ENCODE results near the gene TOB2. TPM values are rescaled to one million over a fixed set of nuclear protein-coding genes. Genes with fewer than 3 reads are reported as not detected.

The TOB2 gene
- total and polyA plus RNA-seq, 7 donors = 13.2 to 38.2 (median 29.6) TPM

DNA sequence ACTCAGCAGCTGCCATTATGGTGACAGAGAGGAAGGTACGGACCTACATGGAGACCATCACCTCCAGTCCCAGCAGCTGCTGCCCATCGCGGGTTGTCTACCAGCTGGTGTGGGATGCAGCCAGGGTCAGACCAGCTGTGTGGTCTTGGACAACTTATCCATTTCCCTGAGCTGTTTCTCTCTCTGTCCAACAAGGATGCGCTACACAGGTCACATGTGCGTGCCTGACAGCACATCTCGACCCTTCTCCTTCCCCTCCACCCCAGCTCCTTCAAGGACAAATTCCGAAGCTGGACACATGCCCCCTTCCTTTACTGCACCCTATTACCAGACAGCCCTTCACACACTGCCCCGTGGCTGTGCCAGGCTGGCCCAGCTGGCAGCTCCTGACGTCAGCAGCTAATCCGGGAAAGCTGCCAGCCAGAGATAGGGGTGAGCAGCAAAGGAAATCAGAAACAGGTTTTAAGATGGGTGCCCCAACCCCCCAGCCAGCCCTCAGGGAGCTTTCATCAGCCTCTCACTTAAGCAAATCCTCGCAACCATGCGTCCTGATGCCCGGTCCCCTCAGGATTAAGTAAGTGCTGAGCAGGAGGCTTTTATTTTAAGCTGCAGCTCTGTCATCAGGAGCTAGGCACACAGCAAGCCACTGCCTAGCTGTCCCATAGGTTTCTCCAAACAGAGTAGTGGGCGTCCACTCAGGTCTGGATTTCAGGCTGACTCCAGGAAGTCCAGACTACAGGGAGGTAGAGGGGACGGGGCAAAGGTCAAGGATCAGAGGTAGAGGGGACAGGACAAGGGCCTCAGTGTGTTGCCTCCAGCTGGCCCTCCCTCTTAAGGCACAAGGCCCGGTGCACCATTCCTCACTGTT lies 44.6 kb downstream of the TOB2 start:
- Histone ChIP-seq H3K4me3 (no peak overlapping the region), H3K27ac (peak overlapping the region; percentile 45 to 73 (median 70)), H3K36me3 (peaks cover 5 to 29% (median 14%) of the 10 kb centered on the region in 4 donors), H3K9me3 (no peaks in the 10 kb centered on the region), H3K27me3 (no peaks in the 10 kb centered on the region), H3K4me1 (peaks cover 0 to 30% (median 22%) of the 10 kb centered on the region in 4 donors)
- WGBS, 2 donors = 11 to 48% methylated on average over 16 of the region's 16 CpGs
- intact Hi-C loops (cut with DNase I) = loop anchor here (2.0 to 10.0 kb wide), 4 partner anchors 19 to 193 kb away; partner anchors contain the start of gene TOB2
- peak; percentile 92 for DNase-seq
- TF ChIP-seq POLR2AphosphoS5 (IDR thresholded peaks at IDR 0.05) (peak in 3 of 4 donors; percentile 47 to 55 (median 55)), POLR2A (IDR thresholded peaks at IDR 0.05) (no peak), EP300 (IDR thresholded peaks at IDR 0.05) (peak in 1 of 4 donors; percentile 32)
- TF ChIP-seq, protein P1, sequence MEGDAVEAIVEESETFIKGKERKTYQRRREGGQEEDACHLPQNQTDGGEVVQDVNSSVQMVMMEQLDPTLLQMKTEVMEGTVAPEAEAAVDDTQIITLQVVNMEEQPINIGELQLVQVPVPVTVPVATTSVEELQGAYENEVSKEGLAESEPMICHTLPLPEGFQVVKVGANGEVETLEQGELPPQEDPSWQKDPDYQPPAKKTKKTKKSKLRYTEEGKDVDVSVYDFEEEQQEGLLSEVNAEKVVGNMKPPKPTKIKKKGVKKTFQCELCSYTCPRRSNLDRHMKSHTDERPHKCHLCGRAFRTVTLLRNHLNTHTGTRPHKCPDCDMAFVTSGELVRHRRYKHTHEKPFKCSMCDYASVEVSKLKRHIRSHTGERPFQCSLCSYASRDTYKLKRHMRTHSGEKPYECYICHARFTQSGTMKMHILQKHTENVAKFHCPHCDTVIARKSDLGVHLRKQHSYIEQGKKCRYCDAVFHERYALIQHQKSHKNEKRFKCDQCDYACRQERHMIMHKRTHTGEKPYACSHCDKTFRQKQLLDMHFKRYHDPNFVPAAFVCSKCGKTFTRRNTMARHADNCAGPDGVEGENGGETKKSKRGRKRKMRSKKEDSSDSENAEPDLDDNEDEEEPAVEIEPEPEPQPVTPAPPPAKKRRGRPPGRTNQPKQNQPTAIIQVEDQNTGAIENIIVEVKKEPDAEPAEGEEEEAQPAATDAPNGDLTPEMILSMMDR (IDR thresholded peaks at IDR 0.05) = peak in 1 of 4 experiments; percentile 8

DNA sequence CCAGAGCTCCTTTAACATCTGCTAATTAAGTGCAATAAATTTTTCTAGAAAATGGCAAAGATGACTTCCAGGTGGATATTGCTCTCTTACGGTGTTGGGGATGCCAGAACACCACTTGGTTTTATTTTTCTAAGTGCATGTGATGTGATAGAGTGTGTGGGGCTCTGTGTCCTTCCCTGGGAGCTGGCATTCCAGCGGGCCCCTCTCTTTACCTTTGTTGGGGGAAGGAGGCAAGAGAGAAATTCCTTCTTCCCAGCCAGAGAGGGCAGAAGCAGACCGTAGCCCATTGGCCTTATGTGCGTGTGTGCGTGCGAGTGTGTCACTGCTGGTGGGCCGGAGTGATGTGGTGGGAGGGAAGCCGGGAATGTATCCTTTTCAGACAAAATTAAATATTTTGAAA lies 47.7 kb downstream of the TOB2 start:
- no peaks in the 10 kb centered on the region for H3K9me3 ChIP-seq
- intact Hi-C loops (cut with DNase I) = no loop called here
- H3K27me3 ChIP-seq = no peaks in the 10 kb centered on the region
- H3K36me3 ChIP-seq = peaks cover 32 to 60% (median 45%) of the 10 kb centered on the region in 4 donors
- peaks cover 0 to 29% (median 19%) of the 10 kb centered on the region in 4 donors for H3K4me1 ChIP-seq
- no peak overlapping the region for H3K27ac ChIP-seq
- TF ChIP-seq POLR2AphosphoS5 (IDR thresholded peaks at IDR 0.05) = no peak
- no peak for TF ChIP-seq POLR2A (IDR thresholded peaks at IDR 0.05)
- TF ChIP-seq, protein P1 (IDR thresholded peaks at IDR 0.05) = no peak
- TF ChIP-seq EP300 (IDR thresholded peaks at IDR 0.05) = no peak
- no peak for DNase-seq
- WGBS, 2 donors = 90 to 94% methylated on average over 8 of the region's 8 CpGs
- no peak overlapping the region for H3K4me3 ChIP-seq

GRCh38 chr22:41397143-41397811 lies 49.3 kb downstream of the TOB2 start:
- Histone ChIP-seq H3K4me1 (peaks cover 0 to 19% (median 10%) of the 10 kb centered on the region in 4 donors), H3K27ac (peak overlapping the region in 1 of 4 donors; percentile 25), H3K9me3 (no peaks in the 10 kb centered on the region), H3K36me3 (peaks cover 33 to 68% (median 47%) of the 10 kb centered on the region in 4 donors), H3K4me3 (no peak overlapping the region), H3K27me3 (no peaks in the 10 kb centered on the region)
- 22 to 76% methylated on average over 19 of the region's 19 CpGs for WGBS, 2 donors
- TF ChIP-seq, protein P1 (IDR thresholded peaks at IDR 0.05) = no peak
- no peak for TF ChIP-seq EP300 (IDR thresholded peaks at IDR 0.05)
- TF ChIP-seq POLR2AphosphoS5 (IDR thresholded peaks at IDR 0.05) = no peak
- no peak for TF ChIP-seq POLR2A (IDR thresholded peaks at IDR 0.05)
- intact Hi-C loops (cut with DNase I) = no loop called here
- DNase-seq = no peak

GRCh38 chr22:41395531-41396240 lies 50.9 kb downstream of the TOB2 start:
- Histone ChIP-seq H3K4me3 (no peak overlapping the region), H3K9me3 (no peaks in the 10 kb centered on the region), H3K27me3 (no peaks in the 10 kb centered on the region), H3K36me3 (peaks cover 33 to 84% (median 55%) of the 10 kb centered on the region in 4 donors), H3K27ac (peak overlapping the region in 3 of 4 donors; percentile 13 to 81 (median 40)), H3K4me1 (peaks cover 0 to 11% (median 2%) of the 10 kb centered on the region in 4 donors)
- no peak for TF ChIP-seq POLR2AphosphoS5 (IDR thresholded peaks at IDR 0.05)
- intact Hi-C loops (cut with DNase I) = no loop called here
- WGBS, 2 donors = 95% methylated on average over 37 of the region's 37 CpGs
- DNase-seq = no peak
